Spleen (tissue), 7 donors: ENCODE data around the gene ANOS1.

ENCODE experiments used
- POLR2A ChIP-seq, 3 donors: fragments of 450-650 bp; IDR thresholded peaks; one replicate each; pipeline ENCODE4 v1.5.1; 2017; ENCODE audit warnings: antibody characterized with exemption in 3 of 3, mild to moderate bottlenecking in 1 of 3
- POLR2AphosphoS5 ChIP-seq, 3 donors: sonication (generic); formaldehyde crosslinking; IDR thresholded peaks; one replicate each; pipeline ENCODE4 v1.5.1; 2017; ENCODE audit warnings: antibody characterized with exemption in 3 of 3
- TF ChIP-seq, protein P1 (sequence below), 11 experiments: fragments of 200-600 bp in 7 of 11; fragments of 450-650 bp in 4 of 11; sonication (generic) in 4 of 11; IDR thresholded peaks in 8 of 11; conservative IDR thresholded peaks in 3 of 11; 1 replicate in 7 of 11; 2 replicates in 4 of 11; pipeline versions ENCODE4 v1.4.0 to v1.8.0; 2016 to 2021; ENCODE audit warnings: antibody characterized with exemption in 11 of 11, inconsistent platforms in 4 of 11, mild to moderate bottlenecking in 1 of 11
- donor health status: DM: no; HTN: no; CAD: no; lungs with moderate emphysema.
- donor health status: DM: no; HTN: no; CAD: no.
- donor health status: DM: no; HTN: no; CAD: no.

DNA sequence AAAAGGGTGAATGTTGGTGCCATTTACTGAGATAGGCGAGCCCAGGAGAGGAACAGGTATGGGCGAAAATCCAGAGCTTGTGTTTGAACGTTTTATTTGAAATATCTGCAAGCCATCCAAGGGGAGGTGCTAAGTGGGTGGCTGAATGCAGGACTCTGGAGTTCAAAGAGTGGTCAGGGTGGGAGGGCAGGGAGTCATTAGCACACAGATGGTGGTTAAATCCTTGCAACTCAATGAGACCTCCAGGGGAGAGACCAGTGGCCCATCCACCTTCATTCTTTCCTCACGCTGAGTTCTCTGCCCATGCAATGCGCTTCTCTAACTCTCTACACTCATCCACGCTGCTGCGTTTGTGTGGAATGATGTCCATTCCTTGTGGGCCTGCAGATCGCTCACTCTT lies 166.2 kb downstream of the ANOS1 start:
- TF ChIP-seq POLR2A (IDR thresholded peaks at IDR 0.05), result no peak
- no peak for TF ChIP-seq POLR2AphosphoS5 (IDR thresholded peaks at IDR 0.05)
- TF ChIP-seq, protein P1, sequence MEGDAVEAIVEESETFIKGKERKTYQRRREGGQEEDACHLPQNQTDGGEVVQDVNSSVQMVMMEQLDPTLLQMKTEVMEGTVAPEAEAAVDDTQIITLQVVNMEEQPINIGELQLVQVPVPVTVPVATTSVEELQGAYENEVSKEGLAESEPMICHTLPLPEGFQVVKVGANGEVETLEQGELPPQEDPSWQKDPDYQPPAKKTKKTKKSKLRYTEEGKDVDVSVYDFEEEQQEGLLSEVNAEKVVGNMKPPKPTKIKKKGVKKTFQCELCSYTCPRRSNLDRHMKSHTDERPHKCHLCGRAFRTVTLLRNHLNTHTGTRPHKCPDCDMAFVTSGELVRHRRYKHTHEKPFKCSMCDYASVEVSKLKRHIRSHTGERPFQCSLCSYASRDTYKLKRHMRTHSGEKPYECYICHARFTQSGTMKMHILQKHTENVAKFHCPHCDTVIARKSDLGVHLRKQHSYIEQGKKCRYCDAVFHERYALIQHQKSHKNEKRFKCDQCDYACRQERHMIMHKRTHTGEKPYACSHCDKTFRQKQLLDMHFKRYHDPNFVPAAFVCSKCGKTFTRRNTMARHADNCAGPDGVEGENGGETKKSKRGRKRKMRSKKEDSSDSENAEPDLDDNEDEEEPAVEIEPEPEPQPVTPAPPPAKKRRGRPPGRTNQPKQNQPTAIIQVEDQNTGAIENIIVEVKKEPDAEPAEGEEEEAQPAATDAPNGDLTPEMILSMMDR (IDR thresholded peaks at IDR 0.05 in 8 of 11, conservative IDR thresholded peaks at IDR 0.05 in 3 of 11), result no peak
